ENCODE measurements around the gene NMNAT2. TPM values are rescaled to one million over a fixed set of nuclear protein-coding genes. Genes with fewer than 3 reads are reported as not detected.
"Not testable (repeated sequence)": the region's sequence is repeated elsewhere in the genome, so short reads cannot be mapped to it uniquely, and the experiment has no call there.

The NMNAT2 gene
- total and polyA plus RNA-seq, 4 experiments from 2014 or later: not detected

DNA sequence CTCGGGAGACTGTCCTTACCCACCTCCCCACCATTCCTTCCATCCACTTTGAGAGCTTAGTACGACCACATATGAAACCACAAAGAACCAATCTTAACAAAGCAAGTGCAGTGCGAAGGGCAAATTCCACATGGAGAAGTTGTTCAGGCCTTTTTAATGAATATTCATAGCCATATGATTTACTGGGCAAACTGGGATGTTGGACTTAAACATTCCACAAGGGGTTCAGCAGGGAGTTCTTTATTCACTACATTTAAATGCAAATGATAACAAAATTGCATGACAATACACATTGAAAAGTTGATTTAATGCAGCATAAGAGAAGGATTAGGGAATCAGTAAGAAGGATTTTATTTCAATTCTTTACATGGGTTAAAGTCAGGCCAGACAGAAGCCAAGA lies 14.7 kb downstream of the NMNAT2 start:
- intact Hi-C loops (cut with micrococcal nuclease): no loop called here
- Histone ChIP-seq H3K27ac (ENCODE audit: low read depth, low read length) (no peak overlapping the region), H3K4me1 (ENCODE audit: insufficient read depth, low read length) (no peaks in the 10 kb centered on the region), H3K36me3 (ENCODE audit: insufficient read depth, low read length) (no peaks in the 10 kb centered on the region), H3K27me3 (ENCODE audit: insufficient read depth, low read length) (peaks cover 9% of the 10 kb centered on the region), H3K9me3 (ENCODE audit: control insufficient read depth in 1 of 2, low read length in 2 of 2) (no peaks in the 10 kb centered on the region), H3K4me3 (ENCODE audit: low read length in 2 of 2) (no peak overlapping the region)
- POLR2A ChIA-PET (ENCODE audit: partially characterized antibody): no interaction called here
- H3K9me3 Mint-ChIP-seq: peaks cover 0 to 6% (median 0%) of the 10 kb centered on the region in 8 donors
- H3K27me3 Mint-ChIP-seq: peaks cover 12 to 22% of the 10 kb centered on the region in 2 donors
- no peak overlapping the region for H3K4me3 Mint-ChIP-seq
- no peaks in the 10 kb centered on the region for H3K36me3 Mint-ChIP-seq
- H3K4me1 Mint-ChIP-seq: no peaks in the 10 kb centered on the region
- H3K27ac Mint-ChIP-seq: no peak overlapping the region
- no peak for DNase-seq
- CTCF ChIA-PET (ENCODE audit: partially characterized antibody): interaction anchor here (0.6 kb wide), 1 partner anchor 98 kb away, joined by 3 read pairs; no protein-coding TSS in a partner anchor

DNA sequence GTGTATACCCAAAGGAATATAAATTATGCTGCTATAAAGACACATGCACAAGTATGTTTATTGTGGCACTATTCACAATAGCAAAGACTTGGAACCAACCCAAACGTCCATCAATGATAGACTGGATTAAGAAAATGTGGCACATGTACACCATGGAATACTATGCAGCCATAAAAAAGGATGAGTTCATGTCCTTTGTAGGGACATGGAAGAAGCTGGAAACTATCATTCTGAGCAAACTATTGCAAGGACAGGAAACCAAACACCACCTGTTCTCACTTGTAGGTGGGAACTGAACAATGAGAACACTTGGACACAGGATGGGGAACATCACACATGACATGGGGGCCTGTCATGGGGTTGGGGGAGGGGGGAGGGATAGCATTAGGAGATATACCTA lies 16.6 kb downstream of the NMNAT2 start:
- peaks cover 13 to 20% of the 10 kb centered on the region in 2 donors for H3K27me3 Mint-ChIP-seq
- H3K27ac ChIP-seq (ENCODE audit: low read depth, low read length); intact Hi-C loops (cut with micrococcal nuclease); H3K36me3 Mint-ChIP-seq; H3K4me3 Mint-ChIP-seq; H3K27me3 ChIP-seq (ENCODE audit: insufficient read depth, low read length); H3K4me3 ChIP-seq (ENCODE audit: low read length in 2 of 2); H3K36me3 ChIP-seq (ENCODE audit: insufficient read depth, low read length); H3K9me3 ChIP-seq (ENCODE audit: control insufficient read depth in 1 of 2, low read length in 2 of 2); POLR2A ChIA-PET (ENCODE audit: partially characterized antibody); H3K4me1 Mint-ChIP-seq; DNase-seq; CTCF ChIA-PET (ENCODE audit: partially characterized antibody); H3K9me3 Mint-ChIP-seq; H3K27ac Mint-ChIP-seq; H3K4me1 ChIP-seq (ENCODE audit: insufficient read depth, low read length): not testable (repeated sequence)

DNA sequence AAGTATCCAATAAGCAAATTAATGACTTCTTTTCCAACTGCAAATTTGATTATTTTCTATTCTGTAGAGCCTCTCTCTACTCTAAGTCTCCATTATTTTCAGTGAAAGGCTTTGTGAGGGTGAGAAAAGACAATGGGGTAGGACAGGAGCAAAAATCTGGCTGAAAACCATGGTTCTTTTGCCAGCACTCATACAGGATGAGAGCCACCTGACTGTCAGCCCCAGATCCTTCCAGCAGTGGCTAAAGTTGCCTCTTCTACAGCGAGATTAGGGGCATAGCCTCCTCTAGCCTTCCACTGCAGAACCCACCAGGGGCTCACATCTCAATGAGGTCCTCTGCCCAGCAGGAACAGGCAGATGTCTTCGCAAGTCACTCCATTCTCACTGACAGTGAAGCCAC lies 23.7 kb downstream of the NMNAT2 start:
- Mint-ChIP-seq H3K4me1 (no peaks in the 10 kb centered on the region), H3K27me3 (peaks cover 12 to 24% of the 10 kb centered on the region in 2 donors), H3K36me3 (no peaks in the 10 kb centered on the region), H3K9me3 (no peaks in the 10 kb centered on the region), H3K4me3 (no peak overlapping the region), H3K27ac (no peak overlapping the region)
- no peak for DNase-seq
- Histone ChIP-seq H3K4me1 (ENCODE audit: insufficient read depth, low read length) (no peaks in the 10 kb centered on the region), H3K9me3 (ENCODE audit: control insufficient read depth in 1 of 2, low read length in 2 of 2) (no peaks in the 10 kb centered on the region), H3K4me3 (ENCODE audit: low read length in 2 of 2) (no peak overlapping the region), H3K36me3 (ENCODE audit: insufficient read depth, low read length) (no peaks in the 10 kb centered on the region), H3K27me3 (ENCODE audit: insufficient read depth, low read length) (peaks cover 3% of the 10 kb centered on the region), H3K27ac (ENCODE audit: low read depth, low read length) (no peak overlapping the region)
- ChIA-PET CTCF (ENCODE audit: partially characterized antibody) (no interaction called here), POLR2A (ENCODE audit: partially characterized antibody) (no interaction called here)
- intact Hi-C loops (cut with micrococcal nuclease): no loop called here

DNA sequence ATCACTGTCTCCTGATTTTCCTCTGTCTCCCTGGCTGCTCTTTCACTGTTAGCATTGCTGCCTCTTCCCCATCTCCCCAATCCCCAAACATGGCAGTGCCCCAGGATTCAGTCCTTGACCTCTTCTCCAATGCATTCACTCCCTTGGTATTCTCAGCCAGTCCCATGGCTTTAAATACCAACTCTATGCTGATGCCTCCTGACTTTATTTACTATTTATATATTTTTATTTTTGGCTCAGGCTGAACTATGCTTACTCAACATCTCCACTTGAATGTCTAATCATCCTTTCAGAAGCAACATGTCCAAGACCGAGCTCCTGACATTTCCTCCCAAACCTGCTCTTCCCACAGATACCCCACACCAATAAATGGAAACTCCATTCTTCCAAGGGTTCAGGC lies 26.3 kb downstream of the NMNAT2 start:
- Mint-ChIP-seq H3K27me3 (peaks cover 8 to 31% of the 10 kb centered on the region in 2 donors), H3K36me3 (no peaks in the 10 kb centered on the region), H3K4me3 (no peak overlapping the region), H3K4me1 (no peaks in the 10 kb centered on the region), H3K9me3 (no peaks in the 10 kb centered on the region), H3K27ac (no peak overlapping the region)
- Histone ChIP-seq H3K27me3 (ENCODE audit: insufficient read depth, low read length) (peaks cover 3% of the 10 kb centered on the region), H3K9me3 (ENCODE audit: control insufficient read depth in 1 of 2, low read length in 2 of 2) (no peaks in the 10 kb centered on the region), H3K4me1 (ENCODE audit: insufficient read depth, low read length) (no peaks in the 10 kb centered on the region), H3K36me3 (ENCODE audit: insufficient read depth, low read length) (no peaks in the 10 kb centered on the region), H3K4me3 (ENCODE audit: low read length in 2 of 2) (no peak overlapping the region), H3K27ac (ENCODE audit: low read depth, low read length) (no peak overlapping the region)
- intact Hi-C loops (cut with micrococcal nuclease): no loop called here
- ChIA-PET POLR2A (ENCODE audit: partially characterized antibody) (no interaction called here), CTCF (ENCODE audit: partially characterized antibody) (no interaction called here)
- DNase-seq: no peak

DNA sequence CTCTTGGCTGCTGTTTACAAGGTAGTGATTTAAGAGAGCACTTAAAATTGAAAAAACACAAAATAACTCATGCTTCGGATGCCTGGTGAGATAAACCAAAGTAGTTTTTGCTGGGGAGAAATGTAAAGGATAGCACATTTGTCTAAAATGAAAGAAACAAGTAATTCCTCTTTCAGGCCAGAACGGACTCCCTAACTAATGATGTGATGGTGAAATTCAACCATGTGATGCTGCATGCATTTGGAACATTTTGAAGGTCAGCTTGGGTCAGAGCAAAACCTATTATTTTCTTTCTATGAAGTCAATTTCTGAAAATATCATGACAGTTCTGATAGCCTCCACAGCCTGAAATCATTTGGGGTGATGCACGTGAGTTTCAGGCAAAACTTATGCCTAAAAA lies 27.6 kb downstream of the NMNAT2 start:
- Histone ChIP-seq H3K27ac (ENCODE audit: low read depth, low read length) (no peak overlapping the region), H3K27me3 (ENCODE audit: insufficient read depth, low read length) (peaks cover 3% of the 10 kb centered on the region), H3K9me3 (ENCODE audit: control insufficient read depth in 1 of 2, low read length in 2 of 2) (no peaks in the 10 kb centered on the region), H3K4me1 (ENCODE audit: insufficient read depth, low read length) (no peaks in the 10 kb centered on the region), H3K4me3 (ENCODE audit: low read length in 2 of 2) (no peak overlapping the region), H3K36me3 (ENCODE audit: insufficient read depth, low read length) (no peaks in the 10 kb centered on the region)
- H3K27ac Mint-ChIP-seq: no peak overlapping the region
- DNase-seq: no peak
- no peak overlapping the region for H3K4me3 Mint-ChIP-seq
- peaks cover 9 to 25% of the 10 kb centered on the region in 2 donors for H3K27me3 Mint-ChIP-seq
- no peaks in the 10 kb centered on the region for H3K9me3 Mint-ChIP-seq
- intact Hi-C loops (cut with micrococcal nuclease): no loop called here
- ChIA-PET POLR2A (ENCODE audit: partially characterized antibody) (no interaction called here), CTCF (ENCODE audit: partially characterized antibody) (no interaction called here)
- H3K4me1 Mint-ChIP-seq: no peaks in the 10 kb centered on the region
- H3K36me3 Mint-ChIP-seq: no peaks in the 10 kb centered on the region

DNA sequence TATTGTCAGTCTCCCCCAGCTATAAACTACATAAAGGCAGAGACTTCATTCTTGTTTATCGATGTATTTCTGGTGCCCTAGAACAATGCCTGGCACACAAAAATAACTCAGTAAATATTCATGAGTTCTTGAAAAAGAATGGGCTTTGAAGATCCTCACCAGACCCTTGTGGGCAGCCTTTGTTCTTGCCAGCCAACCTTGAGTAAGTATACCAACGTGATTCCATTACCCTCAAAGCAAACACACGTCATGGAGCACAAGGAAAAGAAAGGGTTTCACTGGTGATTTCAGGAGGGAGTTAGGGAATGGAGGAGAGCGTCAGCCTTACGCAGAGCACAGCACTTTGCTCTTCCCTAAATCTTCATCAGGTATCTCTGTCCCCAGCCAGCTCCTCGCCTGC lies 29.4 kb downstream of the NMNAT2 start:
- Histone ChIP-seq H3K36me3 (ENCODE audit: insufficient read depth, low read length) (no peaks in the 10 kb centered on the region), H3K27me3 (ENCODE audit: insufficient read depth, low read length) (no peaks in the 10 kb centered on the region), H3K9me3 (ENCODE audit: control insufficient read depth in 1 of 2, low read length in 2 of 2) (no peaks in the 10 kb centered on the region), H3K4me1 (ENCODE audit: insufficient read depth, low read length) (no peaks in the 10 kb centered on the region), H3K4me3 (ENCODE audit: low read length in 2 of 2) (no peak overlapping the region), H3K27ac (ENCODE audit: low read depth, low read length) (no peak overlapping the region)
- ChIA-PET POLR2A (ENCODE audit: partially characterized antibody) (no interaction called here), CTCF (ENCODE audit: partially characterized antibody) (no interaction called here)
- Mint-ChIP-seq H3K27me3 (peaks cover 9 to 14% of the 10 kb centered on the region in 2 donors), H3K36me3 (no peaks in the 10 kb centered on the region), H3K27ac (no peak overlapping the region), H3K4me1 (no peaks in the 10 kb centered on the region), H3K9me3 (no peaks in the 10 kb centered on the region), H3K4me3 (no peak overlapping the region)
- DNase-seq: no peak
- intact Hi-C loops (cut with micrococcal nuclease): no loop called here

DNA sequence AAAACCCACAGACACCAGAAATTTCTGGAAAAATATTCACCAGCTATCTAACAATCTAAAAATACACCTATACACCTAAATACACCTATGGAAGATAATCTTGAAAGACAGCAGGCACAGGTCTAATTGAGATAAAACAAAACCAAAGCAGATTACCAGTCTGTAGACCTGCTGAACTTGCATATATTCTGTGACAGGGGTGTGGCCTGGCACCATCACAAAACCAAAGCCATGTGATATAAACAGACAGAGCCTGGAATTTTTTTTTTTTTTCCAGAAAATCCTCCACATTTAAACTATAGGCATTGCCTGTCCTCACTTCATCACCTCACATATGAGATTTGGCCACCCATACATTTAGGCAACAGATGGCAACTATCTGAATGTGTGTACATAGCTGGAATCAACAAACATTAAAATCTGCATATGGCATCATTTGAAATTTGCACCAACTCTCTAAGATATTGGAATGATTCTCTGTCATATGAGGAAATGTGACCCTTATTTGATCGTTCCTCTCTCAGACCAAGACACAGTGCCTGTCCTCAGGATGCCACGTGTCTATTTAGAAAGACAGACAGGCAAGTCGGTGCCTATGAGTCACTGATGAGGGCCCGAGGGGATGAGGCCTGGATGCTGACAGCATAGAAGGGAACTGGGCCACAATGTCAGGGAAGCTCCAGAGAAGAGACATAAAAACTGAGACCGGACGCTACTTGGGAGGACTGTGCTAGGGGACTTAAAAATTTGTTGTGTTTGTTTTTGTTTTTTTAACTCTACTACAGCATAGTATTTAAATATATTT lies 32.6 kb downstream of the NMNAT2 start:
- H3K36me3 Mint-ChIP-seq: no peaks in the 10 kb centered on the region
- H3K27ac Mint-ChIP-seq: no peak overlapping the region
- ChIA-PET CTCF (ENCODE audit: partially characterized antibody) (no interaction called here), POLR2A (ENCODE audit: partially characterized antibody) (no interaction called here)
- Histone ChIP-seq H3K36me3 (ENCODE audit: insufficient read depth, low read length) (no peaks in the 10 kb centered on the region), H3K27ac (ENCODE audit: low read depth, low read length) (no peak overlapping the region), H3K4me1 (ENCODE audit: insufficient read depth, low read length) (no peaks in the 10 kb centered on the region), H3K4me3 (ENCODE audit: low read length in 2 of 2) (no peak overlapping the region), H3K9me3 (ENCODE audit: control insufficient read depth in 1 of 2, low read length in 2 of 2) (no peaks in the 10 kb centered on the region), H3K27me3 (ENCODE audit: insufficient read depth, low read length) (no peaks in the 10 kb centered on the region)
- no peak for DNase-seq
- intact Hi-C loops (cut with micrococcal nuclease): no loop called here
- H3K27me3 Mint-ChIP-seq: peaks cover 12 to 21% of the 10 kb centered on the region in 2 donors
- no peak overlapping the region for H3K4me3 Mint-ChIP-seq
- H3K4me1 Mint-ChIP-seq: no peaks in the 10 kb centered on the region
- peaks cover 0 to under 1% (median 0%) of the 10 kb centered on the region in 8 donors for H3K9me3 Mint-ChIP-seq

All from CD4-positive, alpha-beta memory T cell (primary cell).